GM23338 (cell line): ENCODE measurements around the gene COL4A5. TPM values are rescaled to one million over a fixed set of nuclear protein-coding genes. Genes with fewer than 3 reads are reported as not detected.

Experiments
- ATAC-seq: fragments of 200-7000 bp; cut with Tn5 transposase; 3 replicates; pipeline ENCODE4 v1.9.1; 2020
- DNase-seq: peaks from one replicate; pipeline ENCODE4 v3.0.0-alpha.2; 2015; ENCODE audit warnings: low spot score
- H2AFZ ChIP-seq: fragments of 200-600 bp; sonication (generic); 2 replicates; pipeline ENCODE4 v1.8.0; 2016; ENCODE audit warnings: antibody characterized with exemption, mild to moderate bottlenecking, moderate library complexity
- H3F3A ChIP-seq: fragments of 200-600 bp; sonication (generic); replicated peaks from 2 replicates; pipeline ENCODE4 v1.8.0; 2017; ENCODE audit warnings: antibody characterized with exemption, mixed run types, low read depth
- H3K27ac ChIP-seq: fragments of 200-600 bp; sonication (generic); 2 replicates; pipeline ENCODE4 v1.6.1; 2016; ENCODE audit warnings: low read depth
- H3K27me3 ChIP-seq: fragments of 200-600 bp; sonication (generic); 2 replicates; pipeline ENCODE4 v1.8.0; 2016; ENCODE audit warnings: mild to moderate bottlenecking, mixed run types, moderate library complexity; ENCODE audit not compliant: insufficient read depth
- H3K36me3 ChIP-seq: fragments of 200-600 bp; sonication (generic); 2 replicates; pipeline ENCODE4 v1.8.0; 2016; ENCODE audit warnings: mild to moderate bottlenecking; ENCODE audit not compliant: insufficient read depth
- H3K4me1 ChIP-seq: fragments of 200-600 bp; sonication (generic); 2 replicates; pipeline ENCODE4 v1.8.0; 2016; ENCODE audit warnings: mild to moderate bottlenecking, moderate library complexity; ENCODE audit not compliant: insufficient read depth
- H3K4me2 ChIP-seq: fragments of 200-600 bp; sonication (generic); 2 replicates; pipeline ENCODE4 v1.7.1; 2017; ENCODE audit warnings: mixed run types
- H3K4me3 ChIP-seq: fragments of 200-600 bp; sonication (generic); 2 replicates; pipeline ENCODE4 v1.6.1; 2016; ENCODE audit warnings: mixed run types
- H3K79me2 ChIP-seq: fragments of 200-600 bp; sonication (generic); replicated peaks from 2 replicates; pipeline ENCODE4 v1.8.0; 2017; ENCODE audit warnings: mild to moderate bottlenecking; ENCODE audit not compliant: insufficient read depth
- H3K9me2 ChIP-seq: fragments of 200-600 bp; sonication (generic); 2 replicates; pipeline ENCODE4 v1.8.0; 2017; ENCODE audit not compliant: insufficient read depth
- H4K20me1 ChIP-seq: fragments of 200-600 bp; sonication (generic); replicated peaks from 2 replicates; pipeline ENCODE4 v1.8.0; 2017; ENCODE audit warnings: mild to moderate bottlenecking; ENCODE audit not compliant: insufficient read depth
- H3K27ac Mint-ChIP-seq: 2 replicates; pipeline ENCODE4 v1.8.0; 2020; ENCODE audit warnings: inconsistent platforms, mild to moderate bottlenecking, moderate library complexity, mixed read lengths
- H3K27me3 Mint-ChIP-seq: 3 replicates; pipeline ENCODE4 v1.8.0; 2022; ENCODE audit warnings: low read depth, mild to moderate bottlenecking, moderate library complexity, mixed read lengths, inconsistent platforms; ENCODE audit not compliant: insufficient read depth, poor library complexity
- H3K36me3 Mint-ChIP-seq: 3 replicates; pipeline ENCODE4 v1.8.0; 2021; ENCODE audit warnings: low read depth, mild to moderate bottlenecking, inconsistent platforms, moderate library complexity, mixed read lengths
- H3K4me1 Mint-ChIP-seq: 3 replicates; pipeline ENCODE4 v1.8.0; 2020; ENCODE audit warnings: mild to moderate bottlenecking, inconsistent platforms, mixed read lengths
- H3K4me3 Mint-ChIP-seq: 3 replicates; pipeline ENCODE4 v1.8.0; 2021; ENCODE audit warnings: moderate library complexity, mild to moderate bottlenecking, inconsistent platforms, mixed read lengths
- H3K9me3 Mint-ChIP-seq: 3 replicates; pipeline ENCODE4 v1.8.0; 2020; ENCODE audit warnings: moderate library complexity, mild to moderate bottlenecking, inconsistent platforms, mixed read lengths
- CREB1 ChIP-seq: fragments of 250-450 bp; sonication (Bioruptor Pico); IDR thresholded peaks from 2 replicates; pipeline ENCODE4 v1.5.0; 2020; ENCODE audit warnings: low read depth, mild to moderate bottlenecking, moderate library complexity
- EZH2 ChIP-seq: fragments of 200-600 bp; sonication (generic); IDR thresholded peaks from one replicate; pipeline ENCODE4 v1.8.0; 2017; ENCODE audit warnings: antibody characterized with exemption, mild to moderate bottlenecking, low read depth; ENCODE audit not compliant: unreplicated experiment
- EZH2phosphoT487 ChIP-seq: fragments of 200-600 bp; sonication (generic); IDR thresholded peaks from one replicate; pipeline ENCODE4 v1.8.1; 2018; ENCODE audit warnings: antibody characterized with exemption; ENCODE audit not compliant: unreplicated experiment
- JUNB ChIP-seq: IDR thresholded peaks from one replicate; pipeline ENCODE4 v1.6.1; 2016; ENCODE audit warnings: antibody characterized with exemption; ENCODE audit not compliant: unreplicated experiment
- NANOG ChIP-seq: IDR thresholded peaks from 2 replicates; pipeline ENCODE4 v1.6.1; 2016; ENCODE audit warnings: antibody characterized with exemption, borderline replicate concordance
- POLR2AphosphoS5 ChIP-seq: IDR thresholded peaks from 2 replicates; pipeline ENCODE4 v1.6.1; 2016; ENCODE audit warnings: antibody characterized with exemption, low read depth
- REST ChIP-seq: IDR thresholded peaks from one replicate; pipeline ENCODE4 v1.6.1; 2018; ENCODE audit warnings: antibody characterized with exemption; ENCODE audit not compliant: unreplicated experiment
- STAT1 ChIP-seq: IDR thresholded peaks from one replicate; pipeline ENCODE4 v1.6.1; 2016; ENCODE audit warnings: antibody characterized with exemption; ENCODE audit not compliant: unreplicated experiment
- ZNF114 ChIP-seq: fragments of 250-450 bp; sonication (Bioruptor Pico); IDR thresholded peaks from 2 replicates; pipeline ENCODE4 v1.5.0; 2020; ENCODE audit warnings: mild to moderate bottlenecking, moderate library complexity
- ZNF331 ChIP-seq: fragments of 250-450 bp; sonication (Bioruptor Pico); IDR thresholded peaks from 2 replicates; pipeline ENCODE4 v1.5.0; 2020; ENCODE audit warnings: low read depth, mild to moderate bottlenecking, moderate library complexity
- ZNF462 ChIP-seq: fragments of 250-450 bp; sonication (Bioruptor Pico); IDR thresholded peaks from 2 replicates; pipeline ENCODE4 v1.5.0; 2020; ENCODE audit warnings: mild to moderate bottlenecking, moderate library complexity
- polyA plus RNA-seq: library from polyadenylated mRNA; unstranded; fragments of >200 nt; fragmentation: Nextera tagmentation; extraction: Ambion mirVana; gene quantifications from 2 replicates; pipeline ENCODE4 v1.2.1, GENCODE V29; 2016
- total RNA-seq: library from RNA; depleted of rRNA; stranded (reverse); fragments of >200 nt; shearing (Covaris generic); gene quantifications from 2 replicates; pipeline ENCODE4 v1.2.3, GENCODE V29; 2014
- TF ChIP-seq, protein P1 (sequence below): IDR thresholded peaks from 2 replicates; pipeline ENCODE4 v1.6.1; 2016; ENCODE audit warnings: antibody characterized with exemption
- TF ChIP-seq, protein P2 (sequence below), 2 experiments: fragments of 200-600 bp in 1 of 2; sonication (generic) in 1 of 2; conservative IDR thresholded peaks; 2 replicates each; pipeline versions ENCODE4 v1.5.1 to v1.6.1; 2016 to 2017; ENCODE audit warnings: antibody characterized with exemption in 2 of 2, low read depth in 2 of 2, mild to moderate bottlenecking in 2 of 2, moderate library complexity in 1 of 2

The COL4A5 gene
- total and polyA plus RNA-seq, 2 experiments from 2014 or later, result 15.5 to 48.1 TPM

DNA sequence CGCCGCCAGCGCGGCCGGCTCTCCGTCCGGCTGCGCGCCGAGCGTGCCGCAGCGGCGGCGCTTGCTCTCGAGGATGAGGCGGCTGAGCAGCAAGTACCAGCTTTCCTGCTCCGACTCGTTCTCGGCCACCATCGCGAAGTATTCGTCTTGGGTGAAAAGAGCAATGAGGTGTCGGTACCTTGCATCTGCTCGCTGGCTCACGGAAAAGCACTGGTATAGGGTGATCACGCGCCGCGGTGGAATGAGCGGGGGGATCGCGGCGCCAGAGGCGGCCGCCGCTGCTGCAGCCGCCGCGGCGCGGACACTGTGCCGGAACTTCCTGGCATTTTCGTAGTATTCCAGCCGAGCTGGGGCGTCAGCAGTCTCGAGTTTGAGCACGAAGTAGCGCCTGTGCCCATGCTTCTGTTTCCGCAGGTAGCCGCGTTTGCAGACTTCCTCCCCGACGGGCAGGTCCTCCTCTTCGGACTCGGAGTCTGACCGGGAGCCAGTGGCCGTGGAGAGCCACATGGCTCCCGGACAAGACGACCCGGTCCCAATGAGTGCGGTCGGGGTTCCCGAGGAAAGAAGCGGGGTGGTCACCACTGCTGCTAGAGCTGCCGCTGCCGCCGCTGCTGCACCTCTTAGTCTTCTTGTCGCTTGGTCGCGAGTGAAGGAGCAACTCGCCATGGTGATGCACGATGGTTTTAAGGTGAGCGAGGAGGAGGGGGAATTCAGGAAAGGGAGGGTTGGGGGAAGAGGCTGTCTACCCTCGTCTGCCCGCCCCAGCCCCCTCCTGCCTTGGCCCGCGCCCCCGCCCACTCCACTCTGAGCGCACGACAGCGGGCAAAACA lies 296.3 kb downstream of the COL4A5 start:
- Histone ChIP-seq H3K27ac (no peak overlapping the region), H3K27me3 (peaks cover 30% of the 10 kb centered on the region), H3K36me3 (no peaks in the 10 kb centered on the region; the same call in 1 of the 2 replicates), H2AFZ (peak overlapping the region; percentile 38; the same call in 1 of the 2 replicates), H3F3A (no peaks in the 10 kb centered on the region), H3K4me3 (peak overlapping the region; percentile 73), H3K9me2 (no peaks in the 10 kb centered on the region), H3K79me2 (no peaks in the 10 kb centered on the region), H3K4me2 (peak overlapping the region; percentile 80), H4K20me1 (no peaks in the 10 kb centered on the region), H3K4me1 (peaks cover 10% of the 10 kb centered on the region)
- peaks cover 31% of the 10 kb centered on the region for H3K27me3 Mint-ChIP-seq
- ATAC-seq (peak; percentile 3; the same call in 2 of the 3 replicates), DNase-seq (no peak)
- no peak for TF ChIP-seq CREB1 (CRISPR knock-in tag)
- no peak for TF ChIP-seq REST
- TF ChIP-seq JUNB, result no peak
- TF ChIP-seq, protein P1, sequence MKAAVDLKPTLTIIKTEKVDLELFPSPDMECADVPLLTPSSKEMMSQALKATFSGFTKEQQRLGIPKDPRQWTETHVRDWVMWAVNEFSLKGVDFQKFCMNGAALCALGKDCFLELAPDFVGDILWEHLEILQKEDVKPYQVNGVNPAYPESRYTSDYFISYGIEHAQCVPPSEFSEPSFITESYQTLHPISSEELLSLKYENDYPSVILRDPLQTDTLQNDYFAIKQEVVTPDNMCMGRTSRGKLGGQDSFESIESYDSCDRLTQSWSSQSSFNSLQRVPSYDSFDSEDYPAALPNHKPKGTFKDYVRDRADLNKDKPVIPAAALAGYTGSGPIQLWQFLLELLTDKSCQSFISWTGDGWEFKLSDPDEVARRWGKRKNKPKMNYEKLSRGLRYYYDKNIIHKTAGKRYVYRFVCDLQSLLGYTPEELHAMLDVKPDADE, result no peak
- no peak for TF ChIP-seq ZNF462 (CRISPR knock-in tag)
- TF ChIP-seq ZNF331 (CRISPR knock-in tag), result no peak
- TF ChIP-seq ZNF114 (CRISPR knock-in tag), result no peak
- TF ChIP-seq, protein P2, sequence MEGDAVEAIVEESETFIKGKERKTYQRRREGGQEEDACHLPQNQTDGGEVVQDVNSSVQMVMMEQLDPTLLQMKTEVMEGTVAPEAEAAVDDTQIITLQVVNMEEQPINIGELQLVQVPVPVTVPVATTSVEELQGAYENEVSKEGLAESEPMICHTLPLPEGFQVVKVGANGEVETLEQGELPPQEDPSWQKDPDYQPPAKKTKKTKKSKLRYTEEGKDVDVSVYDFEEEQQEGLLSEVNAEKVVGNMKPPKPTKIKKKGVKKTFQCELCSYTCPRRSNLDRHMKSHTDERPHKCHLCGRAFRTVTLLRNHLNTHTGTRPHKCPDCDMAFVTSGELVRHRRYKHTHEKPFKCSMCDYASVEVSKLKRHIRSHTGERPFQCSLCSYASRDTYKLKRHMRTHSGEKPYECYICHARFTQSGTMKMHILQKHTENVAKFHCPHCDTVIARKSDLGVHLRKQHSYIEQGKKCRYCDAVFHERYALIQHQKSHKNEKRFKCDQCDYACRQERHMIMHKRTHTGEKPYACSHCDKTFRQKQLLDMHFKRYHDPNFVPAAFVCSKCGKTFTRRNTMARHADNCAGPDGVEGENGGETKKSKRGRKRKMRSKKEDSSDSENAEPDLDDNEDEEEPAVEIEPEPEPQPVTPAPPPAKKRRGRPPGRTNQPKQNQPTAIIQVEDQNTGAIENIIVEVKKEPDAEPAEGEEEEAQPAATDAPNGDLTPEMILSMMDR (conservative IDR thresholded peaks at IDR 0.05; ENCODE audit: low read depth in 2 of 2), result no peak
- TF ChIP-seq NANOG, result no peak
- TF ChIP-seq EZH2phosphoT487, result no peak
- no peak for TF ChIP-seq POLR2AphosphoS5
- no peak for TF ChIP-seq EZH2
- TF ChIP-seq STAT1, result no peak
- H3K27ac Mint-ChIP-seq, result no peak overlapping the region
- H3K4me3 Mint-ChIP-seq, result peak overlapping the region; percentile 82
- peaks cover 27% of the 10 kb centered on the region for H3K9me3 Mint-ChIP-seq
- peaks cover 29% of the 10 kb centered on the region for H3K36me3 Mint-ChIP-seq
- peaks cover 23% of the 10 kb centered on the region; the same call in 2 of the 3 replicates for H3K4me1 Mint-ChIP-seq
